Measurements from ENCODE around the gene E2F2.

E2F2 gene

GRCh38 chr1:23525558-23526250 is 5.3 kb downstream of the E2F2 start:
- peaks cover 0 to 16% (median 11%) of the 10 kb centered on the region in 5 donors for H3K27me3 ChIP-seq (ENCODE audit: control insufficient read depth in 5 of 5, insufficient read depth in 4 of 5, low read length in 5 of 5)
- no peaks in the 10 kb centered on the region for H3K36me3 ChIP-seq (ENCODE audit: control insufficient read depth in 5 of 5, insufficient read depth in 5 of 5, low read length in 5 of 5)
- no peak overlapping the region for H3K4me3 ChIP-seq (ENCODE audit: low read depth in 1 of 5, low read length in 5 of 5)
- H3K9ac ChIP-seq (ENCODE audit: low read length in 5 of 5) = no peak overlapping the region
- no peaks in the 10 kb centered on the region for H3K9me3 ChIP-seq (ENCODE audit: control insufficient read depth in 5 of 5, low read length in 5 of 5)
- no peak overlapping the region for H3K27ac ChIP-seq (ENCODE audit: low read depth, low read length)
- H3K4me1 ChIP-seq (ENCODE audit: control insufficient read depth in 5 of 5, insufficient read depth in 5 of 5, low read length in 5 of 5) = peaks cover 0 to 28% (median 16%) of the 10 kb centered on the region in 5 donors

GRCh38 chr1:23524716-23525401 is 6.2 kb downstream of the E2F2 start:
- Histone ChIP-seq H3K27ac (ENCODE audit: low read depth, low read length) (no peak overlapping the region), H3K4me3 (ENCODE audit: low read depth in 1 of 5, low read length in 5 of 5) (no peak overlapping the region), H3K9ac (ENCODE audit: low read length in 5 of 5) (no peak overlapping the region), H3K4me1 (ENCODE audit: control insufficient read depth in 5 of 5, insufficient read depth in 5 of 5, low read length in 5 of 5) (peaks cover 0 to 21% (median 11%) of the 10 kb centered on the region in 5 donors), H3K36me3 (ENCODE audit: control insufficient read depth in 5 of 5, insufficient read depth in 5 of 5, low read length in 5 of 5) (no peaks in the 10 kb centered on the region), H3K27me3 (ENCODE audit: control insufficient read depth in 5 of 5, insufficient read depth in 4 of 5, low read length in 5 of 5) (peaks cover 0 to 10% (median 4%) of the 10 kb centered on the region in 5 donors), H3K9me3 (ENCODE audit: control insufficient read depth in 5 of 5, low read length in 5 of 5) (no peaks in the 10 kb centered on the region)

- no peaks in the 10 kb centered on the region for H3K36me3 ChIP-seq (ENCODE audit: control insufficient read depth in 5 of 5, insufficient read depth in 5 of 5, low read length in 5 of 5)
- H3K4me3 ChIP-seq (ENCODE audit: low read depth in 1 of 5, low read length in 5 of 5) = no peak overlapping the region
- peaks cover 0 to 3% (median 2%) of the 10 kb centered on the region in 5 donors for H3K27me3 ChIP-seq (ENCODE audit: control insufficient read depth in 5 of 5, insufficient read depth in 4 of 5, low read length in 5 of 5)
- H3K27ac ChIP-seq (ENCODE audit: low read depth, low read length) = no peak overlapping the region
- H3K9me3 ChIP-seq (ENCODE audit: control insufficient read depth in 5 of 5, low read length in 5 of 5) = no peaks in the 10 kb centered on the region
- H3K4me1 ChIP-seq (ENCODE audit: control insufficient read depth in 5 of 5, insufficient read depth in 5 of 5, low read length in 5 of 5) = peaks cover 0 to 21% (median 11%) of the 10 kb centered on the region in 5 donors
- H3K9ac ChIP-seq (ENCODE audit: low read length in 5 of 5) = no peak overlapping the region
These were observed 6.9 kb downstream of the E2F2 start for GRCh38 chr1:23524163-23524562.

- Histone ChIP-seq H3K9me3 (ENCODE audit: control insufficient read depth in 5 of 5, low read length in 5 of 5) (peaks cover 0 to 4% (median 0%) of the 10 kb centered on the region in 5 donors), H3K27me3 (ENCODE audit: control insufficient read depth in 5 of 5, insufficient read depth in 4 of 5, low read length in 5 of 5) (no peaks in the 10 kb centered on the region), H3K4me1 (ENCODE audit: control insufficient read depth in 5 of 5, insufficient read depth in 5 of 5, low read length in 5 of 5) (peaks cover 0 to 7% (median 0%) of the 10 kb centered on the region in 5 donors), H3K4me3 (ENCODE audit: low read depth in 1 of 5, low read length in 5 of 5) (no peak overlapping the region), H3K36me3 (ENCODE audit: control insufficient read depth in 5 of 5, insufficient read depth in 5 of 5, low read length in 5 of 5) (no peaks in the 10 kb centered on the region), H3K27ac (ENCODE audit: low read depth, low read length) (no peak overlapping the region), H3K9ac (ENCODE audit: low read length in 5 of 5) (no peak overlapping the region)
These were observed 8.6 kb downstream of the E2F2 start for GRCh38 chr1:23522244-23522982.

- H3K4me3 ChIP-seq (ENCODE audit: low read depth in 1 of 5, low read length in 5 of 5) = no peak overlapping the region
- H3K9me3 ChIP-seq (ENCODE audit: control insufficient read depth in 5 of 5, low read length in 5 of 5) = peaks cover 0 to 4% (median 0%) of the 10 kb centered on the region in 5 donors
- no peak overlapping the region for H3K27ac ChIP-seq (ENCODE audit: low read depth, low read length)
- peaks cover 0 to 7% (median 0%) of the 10 kb centered on the region in 5 donors for H3K4me1 ChIP-seq (ENCODE audit: control insufficient read depth in 5 of 5, insufficient read depth in 5 of 5, low read length in 5 of 5)
- H3K9ac ChIP-seq (ENCODE audit: low read length in 5 of 5) = no peak overlapping the region
- H3K27me3 ChIP-seq (ENCODE audit: control insufficient read depth in 5 of 5, insufficient read depth in 4 of 5, low read length in 5 of 5) = no peaks in the 10 kb centered on the region
- no peaks in the 10 kb centered on the region for H3K36me3 ChIP-seq (ENCODE audit: control insufficient read depth in 5 of 5, insufficient read depth in 5 of 5, low read length in 5 of 5)
These were observed 9.4 kb downstream of the E2F2 start for GRCh38 chr1:23521588-23521987.

DNA sequence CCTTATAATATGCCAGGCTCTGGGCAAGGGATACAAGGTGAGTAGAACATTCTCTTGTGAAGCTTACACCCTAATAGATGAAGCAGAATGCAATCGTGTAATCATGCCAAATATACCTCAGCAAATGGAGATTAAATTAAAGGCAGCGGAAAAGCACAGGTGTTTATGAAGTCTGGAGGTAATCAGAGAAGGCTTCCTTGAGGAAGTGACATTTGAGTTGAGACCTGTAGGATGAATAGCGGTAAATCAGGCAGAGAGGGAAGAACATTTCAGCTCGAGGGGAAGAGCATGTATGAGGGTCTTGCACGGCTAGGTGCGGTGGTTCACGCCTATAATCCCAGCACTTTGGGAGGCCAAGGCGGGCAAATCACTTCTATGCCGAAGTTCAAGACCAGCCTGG is 13.5 kb downstream of the E2F2 start:
- H3K4me1 ChIP-seq (ENCODE audit: control insufficient read depth in 5 of 5, insufficient read depth in 5 of 5, low read length in 5 of 5) = no peaks in the 10 kb centered on the region
- no peak overlapping the region for H3K27ac ChIP-seq (ENCODE audit: low read depth, low read length)
- H3K27me3 ChIP-seq (ENCODE audit: control insufficient read depth in 5 of 5, insufficient read depth in 4 of 5, low read length in 5 of 5) = no peaks in the 10 kb centered on the region
- no peaks in the 10 kb centered on the region for H3K36me3 ChIP-seq (ENCODE audit: control insufficient read depth in 5 of 5, insufficient read depth in 5 of 5, low read length in 5 of 5)
- H3K9ac ChIP-seq (ENCODE audit: low read length in 5 of 5) = no peak overlapping the region
- H3K4me3 ChIP-seq (ENCODE audit: low read depth in 1 of 5, low read length in 5 of 5) = no peak overlapping the region
- H3K9me3 ChIP-seq (ENCODE audit: control insufficient read depth in 5 of 5, low read length in 5 of 5) = peaks cover 0 to 4% (median 0%) of the 10 kb centered on the region in 5 donors

- no peaks in the 10 kb centered on the region for H3K36me3 ChIP-seq (ENCODE audit: control insufficient read depth in 5 of 5, insufficient read depth in 5 of 5, low read length in 5 of 5)
- no peak overlapping the region for H3K9ac ChIP-seq (ENCODE audit: low read length in 5 of 5)
- H3K27ac ChIP-seq (ENCODE audit: low read depth, low read length) = no peak overlapping the region
- peaks cover 0 to 4% (median 0%) of the 10 kb centered on the region in 5 donors for H3K9me3 ChIP-seq (ENCODE audit: control insufficient read depth in 5 of 5, low read length in 5 of 5)
- no peak overlapping the region for H3K4me3 ChIP-seq (ENCODE audit: low read depth in 1 of 5, low read length in 5 of 5)
- no peaks in the 10 kb centered on the region for H3K4me1 ChIP-seq (ENCODE audit: control insufficient read depth in 5 of 5, insufficient read depth in 5 of 5, low read length in 5 of 5)
- H3K27me3 ChIP-seq (ENCODE audit: control insufficient read depth in 5 of 5, insufficient read depth in 4 of 5, low read length in 5 of 5) = no peaks in the 10 kb centered on the region
These were observed 15.1 kb downstream of the E2F2 start for GRCh38 chr1:23515905-23516304.

DNA sequence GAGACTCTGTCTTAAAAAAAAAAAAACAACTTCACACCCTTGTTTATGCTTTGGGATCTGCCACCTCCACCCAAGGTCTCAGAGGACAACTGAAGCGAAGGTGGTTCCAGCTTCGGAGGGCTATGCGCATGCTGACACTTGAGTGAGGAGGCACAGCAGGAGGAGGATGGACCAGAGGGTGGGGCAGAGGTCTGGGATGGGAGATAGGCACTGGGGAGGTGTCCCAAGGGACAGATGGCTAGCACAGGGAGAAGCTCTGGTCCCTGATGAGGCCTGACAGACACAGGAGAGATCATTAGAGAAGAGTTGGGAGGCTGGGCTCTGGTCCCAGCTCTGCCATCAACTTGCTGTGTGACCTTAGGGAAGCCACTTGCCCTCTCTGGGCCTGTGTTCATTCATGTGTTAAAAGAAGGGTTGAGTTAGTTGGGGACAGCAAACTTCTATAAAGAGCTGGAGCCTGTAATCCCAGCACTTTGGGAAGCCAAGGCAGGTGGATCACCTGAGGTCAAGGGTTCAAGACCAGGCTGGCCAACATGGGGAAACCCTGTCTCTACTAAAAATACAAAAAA is 16.8 kb downstream of the E2F2 start:
- Histone ChIP-seq H3K4me1 (ENCODE audit: control insufficient read depth in 5 of 5, insufficient read depth in 5 of 5, low read length in 5 of 5) (no peaks in the 10 kb centered on the region), H3K36me3 (ENCODE audit: control insufficient read depth in 5 of 5, insufficient read depth in 5 of 5, low read length in 5 of 5) (no peaks in the 10 kb centered on the region), H3K27ac (ENCODE audit: low read depth, low read length) (no peak overlapping the region), H3K9ac (ENCODE audit: low read length in 5 of 5) (no peak overlapping the region), H3K4me3 (ENCODE audit: low read depth in 1 of 5, low read length in 5 of 5) (no peak overlapping the region), H3K9me3 (ENCODE audit: control insufficient read depth in 5 of 5, low read length in 5 of 5) (peaks cover 0 to 4% (median 0%) of the 10 kb centered on the region in 5 donors), H3K27me3 (ENCODE audit: control insufficient read depth in 5 of 5, insufficient read depth in 4 of 5, low read length in 5 of 5) (no peaks in the 10 kb centered on the region)

DNA sequence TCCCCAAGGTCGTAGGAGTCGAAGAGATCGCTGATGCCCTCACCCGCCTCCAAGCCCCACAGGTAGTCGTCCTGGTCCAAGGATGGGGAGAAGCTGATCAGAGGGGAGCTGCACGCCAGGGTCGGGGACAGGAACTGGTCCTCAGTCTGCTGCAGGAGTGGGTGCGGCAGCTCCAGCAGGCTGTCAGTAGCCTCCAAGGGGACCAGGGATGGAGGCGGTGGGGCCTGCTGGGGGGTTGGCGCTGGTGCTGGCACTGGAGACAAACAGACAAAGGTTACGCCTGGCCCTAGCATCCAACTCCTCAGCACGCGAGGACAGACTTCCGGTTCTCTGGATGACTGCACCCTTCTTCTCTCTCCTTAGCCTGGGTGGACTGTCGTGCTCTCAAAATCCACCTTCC is 21.1 kb downstream of the E2F2 start:
- no peak overlapping the region for H3K9ac ChIP-seq (ENCODE audit: low read length in 5 of 5)
- no peaks in the 10 kb centered on the region for H3K9me3 ChIP-seq (ENCODE audit: control insufficient read depth in 5 of 5, low read length in 5 of 5)
- no peak overlapping the region for H3K27ac ChIP-seq (ENCODE audit: low read depth, low read length)
- H3K36me3 ChIP-seq (ENCODE audit: control insufficient read depth in 5 of 5, insufficient read depth in 5 of 5, low read length in 5 of 5) = no peaks in the 10 kb centered on the region
- no peak overlapping the region for H3K4me3 ChIP-seq (ENCODE audit: low read depth in 1 of 5, low read length in 5 of 5)
- H3K27me3 ChIP-seq (ENCODE audit: control insufficient read depth in 5 of 5, insufficient read depth in 4 of 5, low read length in 5 of 5) = peaks cover 0 to 4% (median 0%) of the 10 kb centered on the region in 5 donors
- no peaks in the 10 kb centered on the region for H3K4me1 ChIP-seq (ENCODE audit: control insufficient read depth in 5 of 5, insufficient read depth in 5 of 5, low read length in 5 of 5)
